Suppressor macrophage (primary cell): ENCODE results near the gene VDR.

ENCODE experiments used
- DNase-seq, 4 experiments: peaks; one replicate each; pipeline ENCODE4 v3.0.0-alpha.2; 2020 to 2022
- total RNA-seq, 17 experiments: gene quantifications; one replicate each; lab custom pipeline; 2026; ENCODE audit warnings: mixed read lengths in 6 of 17, inconsistent platforms in 3 of 17; lab: John Stamatoyannopoulos, UW

VDR gene
- 4.8 to 40.5 (median 12.7) reads per million in 17 experiments for total RNA-seq

- peak; percentile 75 to 92 (median 85) for DNase-seq
Observed at GRCh38 chr12:47904713-47905709, at the start of gene VDR. Gene VDR, minus strand, starts transcription at chr12:47904994. Its CDS starts 25,881 bp downstream, at chr12:47879113.

DNA sequence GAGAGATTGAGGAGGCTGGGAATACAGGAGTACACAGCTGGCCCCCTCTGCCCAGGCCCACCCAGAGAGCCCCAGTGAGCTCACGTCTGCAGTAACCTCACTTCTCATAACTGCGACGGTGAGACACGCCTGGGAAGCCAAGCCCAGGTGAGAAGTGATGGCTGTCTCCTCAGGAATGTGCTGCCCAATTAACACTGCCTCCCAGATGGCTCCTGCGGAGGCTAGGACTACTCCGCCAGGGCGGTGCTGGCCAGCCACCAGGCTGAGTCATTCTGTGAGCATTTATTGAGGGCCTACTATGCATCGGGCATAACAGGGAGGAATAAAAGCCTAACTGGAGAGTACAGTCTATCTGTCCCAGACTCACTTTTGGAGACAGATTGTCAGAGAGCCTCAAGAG is 49.3 kb upstream of the VDR start:
- no peak for DNase-seq

DNA sequence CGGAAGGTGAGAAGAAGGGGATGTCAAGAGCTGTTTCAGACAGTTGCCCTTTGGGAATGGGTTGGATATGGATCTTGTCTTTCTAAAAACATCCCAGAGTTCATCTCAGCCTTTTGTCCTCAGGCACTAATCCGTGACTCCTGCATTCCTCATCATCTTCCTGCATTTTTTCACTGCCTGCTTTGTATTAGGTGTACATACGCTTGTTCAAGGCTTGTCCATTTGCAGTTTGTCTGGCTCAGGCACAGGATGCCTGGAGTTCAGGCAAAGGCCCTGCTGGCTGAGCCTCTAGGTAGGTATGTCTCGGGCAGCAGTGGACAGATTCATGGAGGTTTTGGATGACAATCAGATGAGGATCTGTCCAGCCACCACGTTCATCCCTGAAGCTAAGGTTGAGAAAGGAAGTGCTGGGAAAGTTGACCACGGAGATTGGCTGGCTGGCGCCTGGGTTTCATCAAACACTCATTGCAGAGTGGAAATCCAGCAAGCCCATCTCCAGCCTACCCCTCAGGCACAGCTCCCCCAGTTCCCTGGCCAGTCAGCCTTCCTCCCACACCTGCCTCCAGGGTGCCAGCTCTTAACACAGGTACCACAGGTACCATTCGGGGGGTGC is 46.2 kb upstream of the VDR start:
- no peak for DNase-seq

DNA sequence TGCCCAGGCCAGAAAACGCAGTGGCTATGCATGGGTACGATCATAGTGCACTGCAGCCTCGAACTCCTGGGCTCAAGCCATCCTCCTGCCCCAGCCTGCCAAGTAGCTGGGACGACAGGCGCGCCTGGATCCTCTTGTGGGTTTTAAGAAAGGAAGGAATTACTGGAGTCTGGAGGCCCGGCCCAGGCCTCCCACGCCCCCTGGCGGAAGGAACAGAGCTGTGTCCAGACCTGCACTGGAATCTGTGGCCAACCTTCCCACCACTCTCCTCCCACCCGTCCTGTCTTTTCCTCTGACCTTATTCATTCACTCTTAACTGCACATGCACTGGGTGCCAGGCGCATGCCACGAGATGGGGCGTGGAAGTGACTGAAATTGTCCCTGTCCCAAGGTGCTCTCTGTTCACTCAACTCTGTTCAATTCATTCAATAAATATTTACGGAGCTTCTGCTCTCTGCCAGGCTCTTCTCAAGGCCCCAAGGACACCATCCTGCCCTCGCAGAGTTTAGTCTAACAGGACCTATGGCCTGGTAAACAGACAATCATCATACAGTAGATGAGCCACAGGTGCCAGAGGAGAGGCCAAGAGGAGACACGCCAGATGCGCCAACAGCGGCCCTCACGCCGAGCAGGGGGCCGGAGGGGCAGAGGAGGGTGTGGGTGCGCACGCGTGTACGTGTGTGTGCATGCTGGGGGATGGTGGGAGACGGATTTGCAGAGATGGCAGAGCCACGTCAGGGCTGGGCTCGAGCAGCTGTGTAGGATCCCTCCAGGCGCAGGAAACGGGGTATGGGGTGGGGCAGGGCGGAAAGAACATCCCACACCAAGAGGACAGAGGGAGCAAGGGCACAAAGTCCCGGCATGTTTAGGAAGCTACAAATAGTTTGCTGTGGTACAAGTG is 44.9 kb upstream of the VDR start:
- DNase-seq, result peak; percentile 76 to 92 (median 87)

DNA sequence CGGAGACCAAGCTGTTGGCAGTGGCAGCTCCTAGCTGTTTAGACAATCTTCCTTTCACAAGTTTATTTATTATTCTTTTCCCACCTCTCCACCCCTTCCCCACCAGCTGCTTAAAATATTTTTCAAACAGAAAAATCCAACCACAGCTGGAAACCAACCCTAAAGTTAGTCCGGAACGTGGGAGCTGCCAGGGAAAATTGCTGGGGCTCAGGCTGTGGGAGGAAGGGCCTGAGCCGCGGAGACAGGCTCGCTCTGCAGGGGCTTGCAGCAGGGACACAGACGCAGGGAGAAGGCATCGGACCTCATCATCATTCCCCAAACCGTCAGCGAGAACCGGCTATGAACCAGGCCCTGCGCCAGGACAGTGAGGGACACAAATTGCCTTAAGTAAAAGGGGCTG is 42.5 kb upstream of the VDR start:
- no peak for DNase-seq

GRCh38 chr12:47946413-47947323 is 41.9 kb upstream of the VDR start:
- peak; percentile 29 to 63 (median 46) for DNase-seq

DNA sequence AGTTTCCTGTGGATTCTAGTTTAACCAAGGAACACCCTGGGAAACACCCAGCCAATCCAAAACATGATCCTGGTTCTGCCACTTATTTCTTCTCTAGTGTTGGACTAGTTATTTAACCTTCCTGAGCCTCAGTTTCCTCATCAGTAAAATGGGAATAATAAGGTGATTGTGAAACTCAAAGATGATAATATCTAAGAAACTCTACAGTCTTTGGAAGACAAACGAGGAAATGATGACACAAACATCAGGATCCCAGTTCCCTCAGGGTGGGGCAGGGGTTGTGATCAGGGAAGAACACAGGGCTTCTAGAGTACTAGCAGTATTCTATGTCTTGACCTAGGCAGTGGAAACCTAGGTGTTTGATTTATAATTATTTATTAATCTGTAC is 40.5 kb upstream of the VDR start:
- no peak for DNase-seq

DNA sequence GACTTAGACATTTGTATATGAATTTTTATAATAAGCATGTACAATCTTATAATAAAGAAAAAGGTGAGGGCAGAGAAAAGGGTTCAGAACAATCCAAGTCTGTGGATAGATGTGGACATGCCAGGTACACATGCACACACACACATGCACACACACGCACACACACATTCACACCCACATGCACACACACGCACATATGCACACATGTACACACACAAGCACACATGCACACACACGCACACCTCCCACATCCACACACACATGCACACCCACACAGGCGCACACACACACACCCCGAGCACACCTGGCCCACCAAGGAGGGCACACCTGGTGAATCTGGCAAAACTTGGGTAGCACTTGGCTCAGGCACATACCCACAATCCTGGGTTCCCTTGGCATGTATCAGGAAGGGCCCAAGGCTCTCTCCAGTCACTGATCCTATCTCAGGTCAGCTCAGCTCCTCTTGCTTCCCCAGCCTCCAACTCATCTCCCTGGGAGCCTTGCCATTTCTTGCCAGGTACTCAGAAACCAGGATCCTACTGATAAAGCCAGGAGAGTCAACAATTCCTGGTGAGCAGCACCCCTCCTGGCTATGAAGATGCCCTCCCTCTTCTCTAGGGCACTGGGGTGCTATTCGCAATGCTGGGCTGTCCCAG is 40.0 kb upstream of the VDR start:
- no peak for DNase-seq

DNA sequence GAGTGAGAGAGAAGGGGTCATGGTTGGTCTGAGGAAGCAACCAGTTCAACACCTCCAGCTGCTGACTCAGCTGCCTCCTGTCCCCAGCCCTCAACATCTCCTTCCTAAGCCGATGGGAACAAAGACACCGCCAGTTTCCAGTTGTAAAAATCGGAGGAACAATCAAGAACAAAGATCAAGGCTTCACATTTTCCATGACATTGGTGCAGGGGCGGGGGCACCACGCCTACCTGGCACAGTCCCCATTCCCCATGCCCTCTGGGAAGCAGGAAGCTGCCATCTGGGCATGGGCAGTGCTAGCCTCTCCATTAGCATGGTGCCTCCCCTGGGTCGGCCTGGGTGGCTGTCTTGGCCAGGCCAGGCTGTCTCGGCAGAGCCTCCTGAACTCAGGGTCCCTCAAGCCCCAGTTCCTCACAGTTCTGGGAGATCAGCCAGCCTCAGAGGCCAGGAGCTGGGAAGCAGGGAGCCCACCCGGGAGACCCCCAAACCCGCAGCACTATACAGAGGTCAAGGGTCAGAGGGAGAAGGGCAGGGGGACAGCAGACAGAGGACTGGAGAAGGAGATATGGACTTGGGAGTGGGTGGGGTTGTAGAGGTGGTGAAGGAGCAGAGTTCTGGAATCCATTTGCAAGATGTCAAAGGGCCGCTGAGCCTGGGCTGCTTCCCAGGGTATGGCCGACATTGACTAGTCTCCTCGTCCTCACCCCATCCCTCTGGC is 39.0 kb upstream of the VDR start:
- no peak for DNase-seq

DNA sequence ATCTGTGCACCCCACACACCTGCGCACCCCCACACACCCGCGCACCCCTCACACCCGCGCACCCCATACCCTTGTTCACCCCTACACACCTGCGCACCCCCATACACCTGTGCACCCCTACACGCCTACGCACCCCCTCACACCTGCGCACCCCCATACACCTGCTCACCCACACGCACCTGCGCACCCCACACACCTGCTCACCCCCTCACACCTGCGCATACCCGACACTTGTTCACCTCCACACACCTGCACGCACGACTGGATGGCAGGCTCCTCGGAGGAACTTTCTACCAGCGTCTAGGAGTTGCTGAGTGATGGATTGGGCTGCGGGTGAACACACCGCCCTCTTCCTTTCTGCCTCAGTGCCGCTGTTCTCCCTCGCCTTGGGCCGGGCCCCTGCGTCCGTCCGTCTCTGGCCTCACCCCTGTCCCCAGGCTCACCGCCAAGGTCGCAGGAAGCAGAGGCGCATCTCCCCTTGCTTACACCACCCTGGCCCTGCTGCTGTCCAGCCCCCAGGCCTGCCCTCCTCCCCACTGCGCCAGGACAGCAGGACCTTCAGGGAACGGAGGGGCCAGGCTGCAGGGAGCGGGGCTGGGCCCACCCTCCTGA is 37.9 kb upstream of the VDR start:
- no peak for DNase-seq

DNA sequence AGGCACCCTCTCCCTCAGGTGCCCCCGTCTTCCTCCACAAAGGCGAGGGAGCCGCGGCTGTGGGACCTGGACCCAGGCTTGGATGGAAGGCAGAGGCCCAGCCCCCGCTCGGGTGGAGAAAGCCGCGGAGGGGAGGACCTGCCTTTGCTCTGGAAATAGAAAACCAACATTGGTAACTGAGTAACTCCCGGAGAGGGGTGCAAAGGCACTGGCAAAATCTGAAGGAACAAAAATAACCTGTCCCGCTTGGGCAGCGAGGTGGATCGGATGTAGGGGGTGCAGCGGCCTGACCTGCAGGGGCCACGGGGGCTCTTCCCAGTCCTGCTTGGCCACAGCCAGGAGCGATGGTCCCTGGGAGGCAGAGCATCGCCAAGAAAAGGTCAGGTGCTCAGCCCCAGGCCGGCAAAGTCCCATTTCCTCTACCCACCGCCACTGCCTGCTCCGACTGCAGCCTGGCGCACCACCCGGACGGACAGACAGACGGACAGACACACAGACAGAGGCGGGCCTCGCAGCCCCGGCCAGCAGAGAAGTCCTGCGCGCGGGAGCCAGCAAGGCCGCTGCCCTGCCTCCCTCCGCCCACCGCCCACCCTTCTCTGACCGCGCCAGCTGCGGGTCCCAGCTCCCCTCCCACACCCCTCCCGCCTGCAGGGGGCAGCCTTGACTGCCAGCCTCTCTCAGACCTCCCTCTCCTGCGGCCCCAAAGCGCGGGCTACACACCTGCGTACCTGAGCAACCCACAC is 37.2 kb upstream of the VDR start:
- peak in 2 of 4 experiments; percentile 28 to 53 for DNase-seq

DNA sequence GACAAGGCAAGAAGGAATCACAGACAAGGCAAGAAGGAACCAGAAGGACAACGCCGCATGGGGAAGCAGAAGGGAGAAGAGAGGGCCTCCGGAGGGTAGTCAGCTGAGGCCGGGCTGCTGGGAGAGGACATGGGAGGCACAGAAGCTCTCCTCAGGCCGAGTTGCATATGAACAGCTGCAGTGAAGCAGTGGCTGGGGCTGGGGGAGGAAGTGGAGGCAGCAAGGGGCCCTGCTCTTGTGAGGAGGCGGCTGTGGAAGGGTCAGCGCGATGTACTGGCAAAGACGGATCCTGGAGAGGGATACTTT is 36.6 kb upstream of the VDR start:
- peak; percentile 14 to 67 (median 44) for DNase-seq

DNA sequence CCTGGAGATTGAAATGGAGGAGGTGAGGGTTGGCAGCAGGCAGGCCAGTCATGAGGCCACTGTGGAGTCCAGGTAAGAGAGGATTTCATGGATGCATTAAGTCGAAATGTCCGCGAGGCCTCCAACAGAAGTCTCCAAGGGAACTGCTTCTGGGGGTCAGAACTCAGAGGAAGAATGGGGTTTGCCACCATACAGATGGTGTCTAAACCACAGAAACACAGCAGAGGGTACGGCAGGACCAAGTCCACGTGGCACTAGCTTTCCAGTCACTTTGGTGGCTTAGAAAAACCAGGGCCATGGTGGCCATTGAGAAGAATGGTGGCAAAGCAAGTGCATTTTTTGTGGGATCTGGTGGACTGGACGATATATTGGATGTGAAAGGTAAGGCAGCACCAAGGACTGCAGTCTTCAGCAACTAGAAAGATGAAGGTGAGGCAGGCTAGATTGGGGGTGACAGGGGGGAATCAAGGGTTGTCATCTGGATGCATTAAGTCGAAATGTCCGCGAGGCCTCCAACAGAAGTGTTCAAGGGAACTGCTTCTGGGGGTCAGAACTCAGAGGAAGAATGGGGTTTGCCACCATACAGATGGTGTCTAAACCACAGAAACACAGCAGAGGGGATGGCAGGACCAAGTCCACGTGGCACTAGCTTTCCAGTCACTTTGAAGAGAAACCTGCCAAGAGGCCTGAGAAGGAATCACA is 36.1 kb upstream of the VDR start:
- DNase-seq, result no peak

- no peak for DNase-seq
Observed at GRCh38 chr12:47939009-47939601, 34.3 kb upstream of the VDR start.

DNA sequence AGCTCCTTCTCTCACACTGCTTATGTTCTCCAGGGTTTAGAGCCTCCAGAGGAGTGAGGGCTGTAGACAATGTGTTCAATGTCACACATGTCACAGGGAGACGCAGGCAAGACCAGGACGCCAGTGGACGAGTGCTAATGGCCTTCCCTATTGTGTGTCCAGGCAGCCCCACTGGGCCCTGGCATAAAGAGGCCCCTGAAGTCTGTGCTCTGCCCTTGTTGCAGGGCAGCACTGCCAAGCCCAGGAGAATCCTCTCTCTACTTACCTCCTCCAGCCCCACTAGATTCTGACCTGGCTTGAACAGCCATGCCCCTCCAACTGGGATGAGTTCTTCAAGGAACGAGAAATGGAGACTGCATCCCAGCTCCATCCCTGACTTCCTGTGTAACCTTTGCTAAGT is 33.8 kb upstream of the VDR start:
- DNase-seq, result no peak

GRCh38 chr12:47938093-47938492 is 33.3 kb upstream of the VDR start:
- DNase-seq, result peak in 1 of 4 experiments; percentile 6

- no peak for DNase-seq
Observed at GRCh38 chr12:47935184-47935583, 30.4 kb upstream of the VDR start.

DNA sequence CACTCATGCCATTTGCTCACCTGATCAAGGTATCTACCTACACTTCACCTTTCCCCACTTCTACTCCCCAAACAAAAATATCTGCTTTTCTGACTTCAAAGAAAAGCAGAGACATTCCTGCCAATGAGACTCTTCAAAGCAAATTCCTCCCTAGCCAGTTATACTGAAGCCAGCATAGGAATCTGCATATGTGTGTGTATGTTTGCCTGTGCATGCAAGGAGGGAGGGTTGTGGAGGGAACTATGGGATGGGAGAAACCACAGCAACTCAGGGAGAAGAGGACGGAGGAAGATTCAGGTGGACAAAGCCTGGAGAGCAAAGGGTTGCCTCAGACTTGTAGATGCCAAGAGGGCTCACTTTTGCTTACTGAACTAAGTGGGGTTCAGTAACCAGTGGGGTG is 26.4 kb upstream of the VDR start:
- no peak for DNase-seq
